HL-60 (cell line): ENCODE data around the gene LRGUK.

Experiments
- DNase-seq, 2 experiments: peaks; one replicate each; pipeline ENCODE4 v3.0.0-alpha.2; 2010 to 2020; ENCODE audit warnings: low read depth in 1 of 2, low spot score in 1 of 2
- H3K27ac ChIP-seq: fragments of 250-450 bp; sonication (Bioruptor Pico); replicated peaks from 2 replicates; pipeline ENCODE4 v1.5.1; 2020; ENCODE audit warnings: mild to moderate bottlenecking, moderate library complexity
- H3K27me3 ChIP-seq: fragments of 250-450 bp; sonication (Bioruptor Pico); 2 replicates; pipeline ENCODE4 v1.5.1; 2021; ENCODE audit warnings: mild to moderate bottlenecking, moderate library complexity; ENCODE audit not compliant: insufficient read depth, poor library complexity, severe bottlenecking
- H3K4me3 ChIP-seq: replicated peaks from 2 replicates; pipeline ENCODE4 v1.5.1; 2011; ENCODE audit warnings: mild to moderate bottlenecking, control low read depth, low read length; ENCODE audit not compliant: insufficient read depth
- CTCF ChIP-seq: IDR thresholded peaks from one replicate; pipeline ENCODE4 v1.5.1; 2011; ENCODE audit warnings: low read length, control low read depth, inconsistent platforms; ENCODE audit not compliant: insufficient read depth
- GABPA ChIP-seq: IDR thresholded peaks from 2 replicates; pipeline ENCODE4 v1.6.1; 2012; ENCODE audit warnings: low read depth
- POLR2AphosphoS5 ChIP-seq: IDR thresholded peaks from 2 replicates; pipeline ENCODE4 v1.6.1; 2012; ENCODE audit warnings: low read depth
- SPI1 ChIP-seq: IDR thresholded peaks from 2 replicates; pipeline ENCODE4 v1.6.1; 2012; ENCODE audit warnings: low read depth, mild to moderate bottlenecking, borderline replicate concordance
- TF ChIP-seq, protein P1 (sequence below): IDR thresholded peaks from 2 replicates; pipeline ENCODE4 v1.6.1; 2012; ENCODE audit warnings: low read depth; ENCODE audit not compliant: insufficient replicate concordance

The LRGUK gene

GRCh38 chr7:134289423-134289822 lies 162.3 kb downstream of the LRGUK start:
- Histone ChIP-seq H3K27ac (no peak overlapping the region), H3K27me3 (no peaks in the 10 kb centered on the region), H3K4me3 (no peak overlapping the region)
- DNase-seq: no peak
- TF ChIP-seq CTCF (no peak), POLR2AphosphoS5 (no peak)
- TF ChIP-seq, protein P1, sequence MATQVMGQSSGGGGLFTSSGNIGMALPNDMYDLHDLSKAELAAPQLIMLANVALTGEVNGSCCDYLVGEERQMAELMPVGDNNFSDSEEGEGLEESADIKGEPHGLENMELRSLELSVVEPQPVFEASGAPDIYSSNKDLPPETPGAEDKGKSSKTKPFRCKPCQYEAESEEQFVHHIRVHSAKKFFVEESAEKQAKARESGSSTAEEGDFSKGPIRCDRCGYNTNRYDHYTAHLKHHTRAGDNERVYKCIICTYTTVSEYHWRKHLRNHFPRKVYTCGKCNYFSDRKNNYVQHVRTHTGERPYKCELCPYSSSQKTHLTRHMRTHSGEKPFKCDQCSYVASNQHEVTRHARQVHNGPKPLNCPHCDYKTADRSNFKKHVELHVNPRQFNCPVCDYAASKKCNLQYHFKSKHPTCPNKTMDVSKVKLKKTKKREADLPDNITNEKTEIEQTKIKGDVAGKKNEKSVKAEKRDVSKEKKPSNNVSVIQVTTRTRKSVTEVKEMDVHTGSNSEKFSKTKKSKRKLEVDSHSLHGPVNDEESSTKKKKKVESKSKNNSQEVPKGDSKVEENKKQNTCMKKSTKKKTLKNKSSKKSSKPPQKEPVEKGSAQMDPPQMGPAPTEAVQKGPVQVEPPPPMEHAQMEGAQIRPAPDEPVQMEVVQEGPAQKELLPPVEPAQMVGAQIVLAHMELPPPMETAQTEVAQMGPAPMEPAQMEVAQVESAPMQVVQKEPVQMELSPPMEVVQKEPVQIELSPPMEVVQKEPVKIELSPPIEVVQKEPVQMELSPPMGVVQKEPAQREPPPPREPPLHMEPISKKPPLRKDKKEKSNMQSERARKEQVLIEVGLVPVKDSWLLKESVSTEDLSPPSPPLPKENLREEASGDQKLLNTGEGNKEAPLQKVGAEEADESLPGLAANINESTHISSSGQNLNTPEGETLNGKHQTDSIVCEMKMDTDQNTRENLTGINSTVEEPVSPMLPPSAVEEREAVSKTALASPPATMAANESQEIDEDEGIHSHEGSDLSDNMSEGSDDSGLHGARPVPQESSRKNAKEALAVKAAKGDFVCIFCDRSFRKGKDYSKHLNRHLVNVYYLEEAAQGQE: no peak

- no peak for DNase-seq
- TF ChIP-seq, protein P1: no peak
- TF ChIP-seq CTCF (no peak), SPI1 (no peak), POLR2AphosphoS5 (no peak), GABPA (no peak)
- H3K27ac ChIP-seq: no peak overlapping the region
Observed at GRCh38 chr7:134289841-134290240, 162.7 kb downstream of the LRGUK start.

GRCh38 chr7:134290286-134290685 lies 163.1 kb downstream of the LRGUK start:
- no peak for TF ChIP-seq GABPA
- TF ChIP-seq, protein P1: no peak
- no peak for TF ChIP-seq SPI1
- no peak for TF ChIP-seq CTCF
- no peak for TF ChIP-seq POLR2AphosphoS5
- H3K4me3 ChIP-seq: no peak overlapping the region
- no peak overlapping the region for H3K27ac ChIP-seq
- DNase-seq: no peak
- H3K27me3 ChIP-seq: no peaks in the 10 kb centered on the region

More at GRCh38 chr7:134289841-134290240, 162.7 kb downstream of the LRGUK start:
- H3K27me3 ChIP-seq: no peaks in the 10 kb centered on the region
- H3K4me3 ChIP-seq: no peak overlapping the region
